H1 (cell line): ENCODE results near the gene C2CD5. TPM values are rescaled to one million over a fixed set of nuclear protein-coding genes. Genes with fewer than 3 reads are reported as not detected.

Source experiments
- CTCF ChIA-PET: fragments of 300-600 bp; sonication (Branson Sonifier 250); formaldehyde crosslinking; loops from one replicate; lab custom pipeline; 2021; ENCODE audit not compliant: partially characterized antibody; lab: Charles Lee
- POLR2A ChIA-PET: fragments of 300-600 bp; sonication (Branson Sonifier 250); formaldehyde crosslinking; loops from one replicate; lab custom pipeline; 2021; ENCODE audit warnings: inconsistent platforms; ENCODE audit not compliant: partially characterized antibody; lab: Charles Lee
- DNase-seq, 2 experiments: peaks; one replicate each; pipeline versions ENCODE4 v3.0.0 to v3.0.0-alpha.2; 2010 to 2022; ENCODE audit warnings: low spot score in 2 of 2, low read depth in 1 of 2, mixed read lengths in 1 of 2
- FAIRE-seq: peaks from 2 replicates; lab custom pipeline; 2011; peaks lifted over from hg19 to GRCh38; lab: Jason Lieb, UNC
- H2AFZ ChIP-seq: 2 replicates; pipeline ENCODE4 v1.8.1; 2012; ENCODE audit warnings: low read length, inconsistent platforms
- H2AK5ac ChIP-seq: 2 replicates; pipeline ENCODE4 v1.6.1; 2013; ENCODE audit warnings: low read depth, low read length
- H2BK120ac ChIP-seq: replicated peaks from 2 replicates; pipeline ENCODE3; 2013; ENCODE audit warnings: low read depth, low read length, inconsistent platforms
- H2BK12ac ChIP-seq: 2 replicates; pipeline ENCODE4 v1.6.1; 2013; ENCODE audit warnings: low read depth, low read length
- H2BK15ac ChIP-seq: 2 replicates; pipeline ENCODE4 v1.6.1; 2013; ENCODE audit warnings: low read length
- H2BK20ac ChIP-seq: 2 replicates; pipeline ENCODE4 v1.6.1; 2013; ENCODE audit warnings: low read length
- H2BK5ac ChIP-seq: 2 replicates; pipeline ENCODE4 v1.6.1; 2013; ENCODE audit warnings: low read depth, low read length
- H3K14ac ChIP-seq: 2 replicates; pipeline ENCODE4 v1.6.1; 2013; ENCODE audit warnings: inconsistent platforms; ENCODE audit not compliant: insufficient read length
- H3K18ac ChIP-seq: 2 replicates; pipeline ENCODE4 v1.6.1; 2013; ENCODE audit warnings: low read length; ENCODE audit errors: extremely low read depth
- H3K23ac ChIP-seq: 2 replicates; pipeline ENCODE4 v1.6.1; 2013; ENCODE audit warnings: inconsistent platforms; ENCODE audit not compliant: insufficient read length
- H3K23me2 ChIP-seq: 2 replicates; pipeline ENCODE4 v1.6.1; 2013; ENCODE audit warnings: low read depth, low read length
- H3K27ac ChIP-seq: 2 replicates; pipeline ENCODE4 v1.6.1; 2011; ENCODE audit warnings: low read depth, low read length, inconsistent platforms
- H3K27me3 ChIP-seq, 4 experiments: replicated peaks in 1 of 4; 1 replicate in 1 of 4; 2 replicates in 3 of 4; pipeline versions ENCODE4 v1.6.1 to v1.8.1; 2011 to 2013; ENCODE audit warnings: low read length in 3 of 4, mild to moderate bottlenecking in 3 of 4, inconsistent platforms in 2 of 4, mixed read lengths in 2 of 4, moderate library complexity in 1 of 4; ENCODE audit not compliant: control insufficient read depth in 3 of 4, insufficient read depth in 3 of 4; ENCODE audit errors: extremely low read depth in 1 of 4
- H3K36me3 ChIP-seq, 4 experiments: 2 replicates each; pipeline versions ENCODE4 v1.6.1 to v1.8.1; 2011 to 2013; ENCODE audit warnings: mild to moderate bottlenecking in 4 of 4, low read length in 3 of 4, moderate library complexity in 2 of 4, control low read depth in 1 of 4, inconsistent platforms in 1 of 4; ENCODE audit not compliant: insufficient read depth in 4 of 4, control insufficient read depth in 2 of 4
- H3K4ac ChIP-seq: replicated peaks from 2 replicates; pipeline ENCODE3; 2013; ENCODE audit warnings: low read length, low read depth, mixed read lengths, inconsistent platforms; ENCODE audit not compliant: insufficient read length
- H3K4me1 ChIP-seq, 4 experiments: replicated peaks in 1 of 4; 1 replicate in 1 of 4; 2 replicates in 3 of 4; pipeline versions ENCODE4 v1.6.1 to v1.8.1; 2011 to 2013; ENCODE audit warnings: low read length in 3 of 4, inconsistent platforms in 2 of 4, mixed read lengths in 1 of 4; ENCODE audit not compliant: insufficient read depth in 4 of 4, control insufficient read depth in 3 of 4
- H3K4me2 ChIP-seq, 2 experiments: 2 replicates each; pipeline versions ENCODE4 v1.6.1 to v1.8.1; 2011 to 2013; ENCODE audit warnings: low read depth in 2 of 2, low read length in 2 of 2, control low read depth in 1 of 2, inconsistent platforms in 1 of 2, mild to moderate bottlenecking in 1 of 2; ENCODE audit not compliant: insufficient read depth in 1 of 2
- H3K4me3 ChIP-seq, 4 experiments: fragments of 200-600, 300-600 bp in 1 of 4; sonication (generic), shearing (Covaris generic), sonication (Bioruptor Twin) in 1 of 4; 2 replicates each; pipeline versions ENCODE4 v1.5.1 to v1.8.1; 2011 to 2016; ENCODE audit warnings: low read length in 4 of 4, low read depth in 3 of 4, control low read depth in 2 of 4, inconsistent platforms in 2 of 4, mild to moderate bottlenecking in 2 of 4, mixed read lengths in 1 of 4, moderate library complexity in 1 of 4; ENCODE audit not compliant: insufficient read depth in 2 of 4; ENCODE audit errors: extremely low read depth in 1 of 4
- H3K56ac ChIP-seq: replicated peaks from 2 replicates; pipeline ENCODE3; 2013; ENCODE audit warnings: low read depth, mild to moderate bottlenecking, mixed read lengths, low read length, inconsistent platforms; ENCODE audit not compliant: insufficient read length
- H3K79me1 ChIP-seq: 2 replicates; pipeline ENCODE4 v1.6.1; 2013; ENCODE audit warnings: low read depth, low read length, control low read depth
- H3K79me2 ChIP-seq, 2 experiments: 2 replicates each; pipeline versions ENCODE4 v1.6.1 to v1.8.1; 2012 to 2013; ENCODE audit warnings: low read length in 2 of 2, mild to moderate bottlenecking in 2 of 2, inconsistent platforms in 1 of 2; ENCODE audit not compliant: insufficient read depth in 2 of 2, control insufficient read depth in 1 of 2
- H3K9ac ChIP-seq, 4 experiments: replicated peaks in 1 of 4; 1 replicate in 1 of 4; 2 replicates in 3 of 4; pipeline versions ENCODE4 v1.6.1 to v1.8.1; 2011 to 2013; ENCODE audit warnings: low read depth in 3 of 4, low read length in 3 of 4, control low read depth in 2 of 4, mild to moderate bottlenecking in 2 of 4, moderate library complexity in 2 of 4, inconsistent platforms in 1 of 4; ENCODE audit errors: extremely low read depth in 1 of 4
- H3K9me3 ChIP-seq, 2 experiments: 2 replicates each; pipeline versions ENCODE4 v1.6.1 to v1.8.1; 2012 to 2013; ENCODE audit warnings: mild to moderate bottlenecking in 2 of 2, moderate library complexity in 2 of 2, control low read depth in 1 of 2, inconsistent platforms in 1 of 2, low read depth in 1 of 2, low read length in 1 of 2, mixed read lengths in 1 of 2; ENCODE audit not compliant: insufficient read depth in 2 of 2
- H4K20me1 ChIP-seq, 2 experiments: replicated peaks in 1 of 2; 2 replicates each; pipeline versions ENCODE3 to v1.8.1; 2011 to 2013; ENCODE audit warnings: inconsistent platforms in 2 of 2, low read length in 2 of 2, mild to moderate bottlenecking in 1 of 2; ENCODE audit not compliant: insufficient read depth in 2 of 2, control insufficient read depth in 1 of 2
- H4K5ac ChIP-seq: 2 replicates; pipeline ENCODE4 v1.6.1; 2013; ENCODE audit warnings: low read length, low read depth, mixed read lengths, inconsistent platforms; ENCODE audit not compliant: insufficient read length
- H4K8ac ChIP-seq: 2 replicates; pipeline ENCODE4 v1.8.0; 2013; ENCODE audit warnings: mild to moderate bottlenecking, moderate library complexity, low read length, inconsistent platforms; ENCODE audit not compliant: insufficient read depth; ENCODE audit errors: extremely low read depth
- H4K91ac ChIP-seq: replicated peaks from 2 replicates; pipeline ENCODE3; 2013; ENCODE audit warnings: low read length, mixed read lengths, inconsistent platforms; ENCODE audit not compliant: insufficient read length
- BACH1 ChIP-seq: IDR thresholded peaks from 2 replicates; pipeline ENCODE4 v1.6.1; 2012; ENCODE audit warnings: low read length, improper control_type of control experiment
- CTCF ChIP-seq, 3 experiments: IDR thresholded peaks; 1 replicate in 2 of 3; 2 replicates in 1 of 3; pipeline versions ENCODE4 v1.5.1 to v1.6.1; 2011; ENCODE audit warnings: low read length in 3 of 3, mild to moderate bottlenecking in 3 of 3, inconsistent platforms in 2 of 3, low read depth in 1 of 3, moderate library complexity in 1 of 3; ENCODE audit not compliant: insufficient read depth in 1 of 3; ENCODE audit errors: control extremely low read depth in 1 of 3
- SRF ChIP-seq: IDR thresholded peaks from 2 replicates; pipeline ENCODE4 v1.6.1; 2011; ENCODE audit warnings: mild to moderate bottlenecking, low read depth, low read length, moderate library complexity
- WGBS, 2 experiments: shearing (Covaris generic) in 1 of 2; methylation state at CpG; one replicate each; pipeline versions ENCODE4 v1.1.6 to v1.1.7; 2013 to 2015; ENCODE audit warnings: low lambda C conversion rate in 2 of 2, mixed read lengths in 2 of 2, inconsistent platforms in 1 of 2, low coverage in 1 of 2, missing lambda C conversion rate in 1 of 2; ENCODE audit not compliant: insufficient replicate concordance in 2 of 2, insufficient coverage in 1 of 2, insufficient read length in 1 of 2; ENCODE audit errors: extremely low coverage in 1 of 2, missing lambda C conversion rate in 1 of 2; 5-methylcytosine and 5-hydroxymethylcytosine counted together
- polyA plus RNA-seq, 7 experiments: library from polyadenylated mRNA; depleted of rRNA in 3 of 7; stranded (reverse) in 5 of 7; unstranded in 2 of 7; fragments of >200 nt in 5 of 7; fragments of 200-250 nt in 2 of 7; gene quantifications; 1 replicate in 5 of 7; 2 replicates in 1 of 7; 4 replicates in 1 of 7; pipeline versions ENCODE4 v1.2.1 to v1.2.3, GENCODE V29; 2011 to 2013; ENCODE audit warnings: missing spikeins in 2 of 7, mixed read lengths in 2 of 7
- total RNA-seq: library from RNA; stranded (reverse); fragmentation: NEBNext Ultra II Directional; extraction: Animal tissue kit (Norgen Biotek cat#: 25700); gene quantifications from 2 replicates; pipeline ENCODE4 v1.2.1, GENCODE V29; 2021

The C2CD5 gene
- total and polyA plus RNA-seq, 2 of the 8 experiments (the other 6 are each of a cell fraction or from before 2014, with no cell fraction given), result 21.9 to 45.9 TPM

DNA sequence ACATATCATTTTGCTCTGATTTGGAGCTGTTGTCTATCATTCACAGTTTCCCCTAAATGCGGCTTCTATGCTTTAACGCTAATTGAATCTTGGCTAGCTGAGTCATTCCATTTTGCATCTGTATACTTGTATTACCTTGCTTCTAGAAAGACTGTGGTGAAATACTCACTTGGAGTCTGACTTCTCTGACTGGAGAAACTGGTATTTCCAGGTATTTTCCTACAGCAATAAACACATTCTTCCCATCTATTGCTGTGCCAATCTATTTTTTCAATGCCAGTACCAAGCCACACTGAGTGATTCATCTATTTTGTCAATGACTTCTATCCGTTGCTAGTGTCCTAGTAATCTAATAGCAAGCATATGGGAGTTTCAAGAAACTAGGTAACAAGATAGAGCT is 133.9 kb downstream of the C2CD5 start:
- H3K79me1 ChIP-seq, result no peaks in the 10 kb centered on the region
- no peaks in the 10 kb centered on the region for H3K23me2 ChIP-seq
- H4K91ac ChIP-seq, result no peak overlapping the region
- H3K27me3 ChIP-seq, result no peaks in the 10 kb centered on the region
- no peak overlapping the region for H3K27ac ChIP-seq
- H3K9me3 ChIP-seq, result no peaks in the 10 kb centered on the region; a peak in 1 of 4 replicates
- no peak overlapping the region for H4K8ac ChIP-seq
- WGBS, 2 experiments, result 86% methylated on average over 3 of the region's 3 CpGs; no CpG with 5 or more reads in 1 of the 2 experiments
- H2BK20ac ChIP-seq, result no peak overlapping the region
- H3K36me3 ChIP-seq, result no peaks in the 10 kb centered on the region
- H3K56ac ChIP-seq, result no peak overlapping the region
- no peak overlapping the region for H3K4ac ChIP-seq
- no peak overlapping the region for H2BK120ac ChIP-seq
- ChIA-PET CTCF (interaction anchor here (1.0 to 1.2 kb wide), 2 partner anchors 51 to 289 kb away, joined by 3 to 4 read pairs; no protein-coding TSS in a partner anchor), POLR2A (no interaction called here)
- H3K18ac ChIP-seq, result no peak overlapping the region
- DNase-seq (no peak), FAIRE-seq (no peak)
- no peak overlapping the region for H3K9ac ChIP-seq
- no peaks in the 10 kb centered on the region for H3K79me2 ChIP-seq
- no peak for TF ChIP-seq CTCF (IDR thresholded peaks at IDR 0.05; ENCODE audit: control extremely low read depth in 1 of 3, insufficient read depth in 1 of 3, low read depth in 1 of 3, low read length in 3 of 3)
- no peak for TF ChIP-seq SRF
- no peak for TF ChIP-seq BACH1
- H2BK5ac ChIP-seq, result no peak overlapping the region
- no peak overlapping the region for H2AK5ac ChIP-seq
- H3K4me1 ChIP-seq, result no peaks in the 10 kb centered on the region
- H2BK12ac ChIP-seq, result no peak overlapping the region
- no peak overlapping the region for H3K4me3 ChIP-seq
- H4K5ac ChIP-seq, result no peak overlapping the region
- no peak overlapping the region for H2AFZ ChIP-seq
- no peak overlapping the region for H3K14ac ChIP-seq
- no peak overlapping the region for H3K4me2 ChIP-seq
- H3K23ac ChIP-seq, result no peak overlapping the region
- H4K20me1 ChIP-seq, result no peaks in the 10 kb centered on the region
- no peak overlapping the region for H2BK15ac ChIP-seq
